WTC11 (cell line): ENCODE data around the gene ZNF423.

Source experiments
- ATF1 ChIP-seq: sonication (generic); formaldehyde crosslinking; IDR thresholded peaks from 2 replicates; pipeline ENCODE4 v1.8.1; 2023; ENCODE audit warnings: mild to moderate bottlenecking, moderate library complexity, missing genetic modification reagents
- CTCF ChIP-seq: fragments of 200-600 bp; IDR thresholded peaks from 2 replicates; pipeline ENCODE4 v1.8.0; 2022; ENCODE audit warnings: antibody characterized with exemption
- IRF1 ChIP-seq: sonication (generic); formaldehyde crosslinking; IDR thresholded peaks from 2 replicates; pipeline ENCODE4 v1.8.0; 2023; ENCODE audit warnings: missing genetic modification reagents
- MAX ChIP-seq: sonication (generic); formaldehyde crosslinking; IDR thresholded peaks from 2 replicates; pipeline ENCODE4 v1.8.0; 2022; ENCODE audit warnings: mild to moderate bottlenecking, missing genetic modification reagents
- ZNF121 ChIP-seq: sonication (generic); formaldehyde crosslinking; IDR thresholded peaks from 2 replicates; pipeline ENCODE4 v1.8.0; 2023; ENCODE audit warnings: missing genetic modification reagents
- TF ChIP-seq, protein P1 (sequence below): fragments of 250-450 bp; sonication (Bioruptor Pico); IDR thresholded peaks from 2 replicates; pipeline ENCODE4 v2.1.2; 2022; ENCODE audit warnings: mild to moderate bottlenecking, moderate library complexity
- TF ChIP-seq, protein P2 (sequence below): sonication (generic); formaldehyde crosslinking; IDR thresholded peaks from 2 replicates; pipeline ENCODE4 v1.8.1; 2023; ENCODE audit warnings: mild to moderate bottlenecking, missing genetic modification reagents, borderline replicate concordance

DNA sequence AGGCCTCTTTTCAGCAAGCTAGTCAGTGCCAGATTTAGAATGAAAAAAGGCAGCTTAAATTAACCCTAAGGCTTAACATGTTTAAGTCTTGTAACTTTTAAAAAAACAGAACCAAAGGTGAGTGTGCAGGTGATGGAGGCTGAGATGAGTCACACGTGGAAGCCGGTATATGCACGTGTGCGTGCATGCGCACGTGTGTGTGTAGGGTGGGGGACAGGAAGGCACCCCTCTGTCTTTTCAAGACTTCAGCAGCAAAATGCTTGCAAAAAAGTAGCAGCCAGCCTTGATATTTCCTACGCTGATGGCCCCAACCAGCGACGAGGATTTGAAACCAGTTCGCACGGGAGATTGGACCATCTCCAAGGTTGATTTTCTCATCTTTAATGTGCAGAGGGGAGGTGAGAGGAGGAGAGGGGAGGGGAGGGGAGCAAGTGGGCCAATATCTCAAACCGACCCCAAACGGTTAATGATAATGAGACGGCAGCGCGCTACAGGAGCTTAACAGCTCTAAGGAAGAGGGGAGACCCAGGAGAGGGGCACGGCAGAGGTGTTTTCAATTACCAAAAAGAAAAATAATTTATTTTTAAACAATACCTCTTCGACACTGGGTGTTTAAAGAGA, 154.7 kb downstream of the ZNF423 start:
- TF ChIP-seq CTCF, result no peak
- TF ChIP-seq, protein P1, sequence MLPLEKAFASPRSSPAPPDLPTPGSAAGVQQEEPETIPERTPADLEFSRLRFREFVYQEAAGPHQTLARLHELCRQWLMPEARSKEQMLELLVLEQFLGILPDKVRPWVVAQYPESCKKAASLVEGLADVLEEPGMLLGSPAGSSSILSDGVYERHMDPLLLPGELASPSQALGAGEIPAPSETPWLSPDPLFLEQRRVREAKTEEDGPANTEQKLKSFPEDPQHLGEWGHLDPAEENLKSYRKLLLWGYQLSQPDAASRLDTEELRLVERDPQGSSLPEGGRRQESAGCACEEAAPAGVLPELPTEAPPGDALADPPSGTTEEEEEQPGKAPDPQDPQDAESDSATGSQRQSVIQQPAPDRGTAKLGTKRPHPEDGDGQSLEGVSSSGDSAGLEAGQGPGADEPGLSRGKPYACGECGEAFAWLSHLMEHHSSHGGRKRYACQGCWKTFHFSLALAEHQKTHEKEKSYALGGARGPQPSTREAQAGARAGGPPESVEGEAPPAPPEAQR, result no peak
- TF ChIP-seq, protein P2, sequence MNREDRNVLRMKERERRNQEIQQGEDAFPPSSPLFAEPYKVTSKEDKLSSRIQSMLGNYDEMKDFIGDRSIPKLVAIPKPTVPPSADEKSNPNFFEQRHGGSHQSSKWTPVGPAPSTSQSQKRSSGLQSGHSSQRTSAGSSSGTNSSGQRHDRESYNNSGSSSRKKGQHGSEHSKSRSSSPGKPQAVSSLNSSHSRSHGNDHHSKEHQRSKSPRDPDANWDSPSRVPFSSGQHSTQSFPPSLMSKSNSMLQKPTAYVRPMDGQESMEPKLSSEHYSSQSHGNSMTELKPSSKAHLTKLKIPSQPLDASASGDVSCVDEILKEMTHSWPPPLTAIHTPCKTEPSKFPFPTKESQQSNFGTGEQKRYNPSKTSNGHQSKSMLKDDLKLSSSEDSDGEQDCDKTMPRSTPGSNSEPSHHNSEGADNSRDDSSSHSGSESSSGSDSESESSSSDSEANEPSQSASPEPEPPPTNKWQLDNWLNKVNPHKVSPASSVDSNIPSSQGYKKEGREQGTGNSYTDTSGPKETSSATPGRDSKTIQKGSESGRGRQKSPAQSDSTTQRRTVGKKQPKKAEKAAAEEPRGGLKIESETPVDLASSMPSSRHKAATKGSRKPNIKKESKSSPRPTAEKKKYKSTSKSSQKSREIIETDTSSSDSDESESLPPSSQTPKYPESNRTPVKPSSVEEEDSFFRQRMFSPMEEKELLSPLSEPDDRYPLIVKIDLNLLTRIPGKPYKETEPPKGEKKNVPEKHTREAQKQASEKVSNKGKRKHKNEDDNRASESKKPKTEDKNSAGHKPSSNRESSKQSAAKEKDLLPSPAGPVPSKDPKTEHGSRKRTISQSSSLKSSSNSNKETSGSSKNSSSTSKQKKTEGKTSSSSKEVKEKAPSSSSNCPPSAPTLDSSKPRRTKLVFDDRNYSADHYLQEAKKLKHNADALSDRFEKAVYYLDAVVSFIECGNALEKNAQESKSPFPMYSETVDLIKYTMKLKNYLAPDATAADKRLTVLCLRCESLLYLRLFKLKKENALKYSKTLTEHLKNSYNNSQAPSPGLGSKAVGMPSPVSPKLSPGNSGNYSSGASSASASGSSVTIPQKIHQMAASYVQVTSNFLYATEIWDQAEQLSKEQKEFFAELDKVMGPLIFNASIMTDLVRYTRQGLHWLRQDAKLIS, result no peak
- no peak for TF ChIP-seq ZNF121 (CRISPR knock-in tag)
- no peak for TF ChIP-seq MAX (CRISPR knock-in tag)
- TF ChIP-seq ATF1, result no peak
- no peak for TF ChIP-seq IRF1 (CRISPR knock-in tag)
